Amygdala (tissue), 56 donors: Measurements from ENCODE around the gene LSM14A.
"Not testable (repeated sequence)": the region's sequence is repeated elsewhere in the genome, so short reads cannot be mapped to it uniquely, and the experiment has no call there.

Source experiments
- DNase-seq, 56 donors: peaks; one replicate each; lab custom pipeline; 2025; lab: John Stamatoyannopoulos, UW

The LSM14A gene

GRCh38 chr19:34189199-34189916, 17.1 kb downstream of the LSM14A start:
- DNase-seq, result no peak

- no peak for DNase-seq
Measured at GRCh38 chr19:34189917-34190425, 17.7 kb downstream of the LSM14A start.

GRCh38 chr19:34191355-34191962, 19.2 kb downstream of the LSM14A start:
- no peak for DNase-seq

GRCh38 chr19:34193439-34193838, 21.1 kb downstream of the LSM14A start:
- DNase-seq, result no peak

GRCh38 chr19:34193876-34194275, 21.6 kb downstream of the LSM14A start:
- DNase-seq, result no peak

DNA sequence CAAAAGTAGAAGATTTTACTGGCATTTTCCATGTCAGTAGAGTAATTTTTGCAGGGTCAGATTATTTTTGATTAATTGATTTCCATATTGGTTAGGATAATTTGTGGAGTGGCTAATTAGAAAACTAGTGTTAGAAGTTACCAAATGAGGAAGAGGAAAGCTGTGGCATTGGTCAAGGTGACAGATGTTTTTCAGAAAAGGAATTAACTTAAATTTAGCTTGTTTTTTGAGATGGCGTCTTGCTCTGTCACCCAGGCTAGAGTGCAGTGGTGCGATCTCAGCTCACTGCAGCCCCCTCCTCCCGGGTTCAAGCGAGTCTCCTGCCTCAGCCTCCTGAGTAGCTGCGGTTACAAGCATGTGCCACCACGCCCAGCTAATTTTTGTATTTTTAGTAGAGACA, 28.8 kb downstream of the LSM14A start:
- DNase-seq, result no peak

GRCh38 chr19:34205324-34205723, 33.0 kb downstream of the LSM14A start:
- not testable (repeated sequence) for DNase-seq

DNA sequence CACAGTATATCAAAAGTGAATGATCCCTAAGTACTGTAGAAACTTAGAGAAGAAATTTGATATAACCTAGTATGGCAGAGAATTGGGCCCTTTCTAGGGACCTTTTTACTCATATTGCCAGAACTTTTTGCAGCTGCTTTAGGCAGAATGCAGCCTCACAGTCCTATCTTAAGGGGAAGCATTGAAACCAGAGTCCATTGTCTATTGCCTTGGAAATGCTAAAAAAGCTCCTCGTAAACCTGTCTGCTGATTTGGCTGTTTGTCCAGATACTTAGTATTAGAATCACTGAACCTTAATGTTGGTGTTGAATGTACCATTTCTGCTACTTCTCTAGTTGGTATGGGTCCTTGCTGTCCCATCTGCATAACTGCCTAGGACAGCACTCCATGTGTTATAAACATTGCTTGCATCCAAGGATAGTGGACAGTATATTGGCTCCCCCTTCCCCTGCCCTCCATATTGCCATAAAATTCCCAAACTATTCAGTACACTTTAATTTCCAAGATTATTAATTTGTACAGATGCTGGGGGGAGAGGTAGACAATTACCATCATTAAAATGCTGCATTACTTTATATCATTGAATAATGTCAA, 36.1 kb downstream of the LSM14A start:
- DNase-seq, result no peak

GRCh38 chr19:34209726-34210125, 37.4 kb downstream of the LSM14A start:
- no peak for DNase-seq

DNA sequence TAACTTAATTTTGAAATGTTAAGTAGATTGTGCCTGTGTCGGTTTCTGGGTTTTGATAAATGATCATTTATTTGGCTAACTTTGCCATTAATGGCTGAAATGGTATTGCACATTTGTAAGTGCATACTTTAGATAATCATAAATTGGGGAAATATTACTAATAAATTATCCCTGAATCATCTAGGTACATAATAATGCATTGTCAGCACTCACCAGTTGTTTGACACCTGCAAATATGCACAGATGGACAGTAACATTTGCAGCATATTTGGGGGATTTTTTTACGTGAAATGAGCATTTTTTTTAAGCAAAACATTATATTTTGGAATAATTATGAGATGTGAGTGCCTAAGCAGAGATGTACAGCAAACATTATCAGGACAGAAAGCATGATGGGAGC, 41.0 kb downstream of the LSM14A start:
- DNase-seq, result no peak

- no peak for DNase-seq
Measured at GRCh38 chr19:34214040-34214439, 41.7 kb downstream of the LSM14A start.

GRCh38 chr19:34215006-34215665, 42.8 kb downstream of the LSM14A start:
- no peak for DNase-seq

DNA sequence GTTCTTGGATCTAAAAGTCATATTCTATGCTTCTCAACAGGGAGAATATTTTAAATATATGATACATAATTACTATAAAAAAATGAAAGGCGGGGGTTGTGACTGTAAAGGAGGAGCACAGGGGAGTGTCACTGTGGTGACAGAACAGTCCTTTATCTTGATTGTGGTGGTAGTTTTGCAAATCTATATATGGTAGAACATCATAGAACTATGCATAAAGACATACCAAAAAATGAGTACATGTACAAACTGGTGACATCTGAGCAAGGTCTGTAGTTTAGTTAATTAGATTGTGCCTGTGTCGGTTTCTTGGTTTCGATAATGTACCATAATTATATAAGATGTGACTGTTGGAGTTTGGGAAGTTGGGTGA, 43.3 kb downstream of the LSM14A start:
- no peak for DNase-seq

GRCh38 chr19:34216745-34217219, 44.5 kb downstream of the LSM14A start:
- DNase-seq, result not testable (repeated sequence)

DNA sequence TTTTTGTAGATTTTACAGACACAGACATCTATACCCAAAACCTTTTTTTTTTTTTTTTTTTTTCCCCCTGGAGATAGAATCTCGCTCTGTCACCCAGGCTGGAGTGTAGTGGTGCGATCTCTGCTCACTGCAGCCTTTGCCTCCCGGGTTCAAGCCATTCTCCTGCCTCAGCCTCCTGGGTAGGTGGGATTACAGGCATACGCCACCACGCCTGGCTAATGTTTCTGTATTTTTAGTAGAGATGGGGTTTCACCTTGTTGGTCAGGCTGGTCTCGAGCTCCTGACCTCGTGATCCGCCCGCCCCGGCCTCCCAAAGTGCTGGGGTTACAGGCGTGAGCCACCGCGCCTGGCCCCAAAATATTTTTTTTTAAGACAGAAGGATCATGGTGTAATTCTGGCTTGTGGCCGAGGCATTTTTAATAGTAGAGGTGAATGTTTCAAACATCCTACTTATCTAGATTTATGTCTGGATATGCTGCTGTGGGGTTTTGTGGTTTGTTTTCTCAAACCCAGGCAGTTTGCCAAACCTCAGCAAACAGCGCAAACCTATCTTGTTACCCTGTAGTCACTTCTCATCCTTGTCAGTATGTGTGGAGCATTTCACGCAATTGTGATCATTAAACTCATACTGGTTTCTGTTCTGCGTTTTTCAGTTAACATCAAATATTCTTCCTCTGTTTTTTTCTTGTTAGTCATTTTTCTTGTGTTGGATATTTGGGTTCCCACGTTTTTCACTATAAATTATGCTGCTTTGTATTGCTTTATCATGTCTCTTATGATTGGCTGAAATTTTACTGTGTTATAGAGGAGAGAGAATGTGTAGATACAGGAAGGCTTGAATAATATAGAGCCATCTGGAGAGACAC, 45.9 kb downstream of the LSM14A start:
- DNase-seq, result peak in 1 of 56 donors; percentile 6

- no peak for DNase-seq
Measured at GRCh38 chr19:34218818-34219164, 46.5 kb downstream of the LSM14A start.

- peak in 27 of 56 donors; percentile 2 to 80 (median 18) for DNase-seq
Measured at GRCh38 chr19:34220472-34221063, 48.3 kb downstream of the LSM14A start.

DNA sequence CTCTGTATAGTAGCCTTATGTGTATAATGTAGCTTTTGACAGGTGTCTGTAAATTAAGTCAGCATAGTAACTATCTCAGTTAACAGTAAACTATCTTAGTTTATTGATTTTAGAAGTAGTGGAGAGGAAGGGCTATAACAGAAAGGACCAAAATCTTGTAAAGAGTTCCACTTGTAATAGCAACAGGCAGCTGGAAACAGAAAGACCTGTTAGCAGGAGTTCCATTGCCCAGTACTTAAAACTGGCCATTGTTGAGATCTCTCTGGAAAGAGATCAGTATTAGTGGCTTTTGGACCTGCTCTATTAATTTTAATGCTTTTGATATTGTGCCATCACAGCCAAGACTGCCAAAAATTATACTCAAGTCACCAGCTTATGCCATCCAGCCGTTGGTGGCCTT, 50.1 kb downstream of the LSM14A start:
- no peak for DNase-seq

- no peak for DNase-seq
Measured at GRCh38 chr19:34224996-34225658, 52.8 kb downstream of the LSM14A start.
